HepG2 (cell line): ENCODE measurements around the gene UBE2C. TPM values are rescaled to one million over a fixed set of nuclear protein-coding genes. Genes with fewer than 3 reads are reported as not detected.

Experiments
- ELF4 ChIP-seq: sonication (generic); formaldehyde crosslinking; IDR thresholded peaks from 2 replicates; pipeline ENCODE4 v1.5.0; 2020; ENCODE audit warnings: missing genetic modification reagents, mild to moderate bottlenecking, moderate library complexity, borderline replicate concordance
- MAFK ChIP-seq, 2 experiments: IDR thresholded peaks in 1 of 2; conservative IDR thresholded peaks in 1 of 2; 2 replicates each; pipeline ENCODE4 v1.6.1; 2011; ENCODE audit warnings: improper control_type of control experiment in 2 of 2, low read length in 2 of 2
- NFATC3 ChIP-seq: sonication (generic); formaldehyde crosslinking; IDR thresholded peaks from 2 replicates; pipeline ENCODE4 v1.5.1; 2020; ENCODE audit warnings: mild to moderate bottlenecking, missing genetic modification reagents
- PHF21A ChIP-seq: sonication (generic); formaldehyde crosslinking; IDR thresholded peaks from 2 replicates; pipeline ENCODE4 v1.5.0; 2020; ENCODE audit warnings: mild to moderate bottlenecking, missing genetic modification reagents
- RBM39 ChIP-seq: fragments of 200-400 bp; formaldehyde crosslinking; IDR thresholded peaks from one replicate; pipeline ENCODE4 v1.6.1; 2018; ENCODE audit warnings: antibody characterized with exemption, mild to moderate bottlenecking, low read depth, low read length; ENCODE audit not compliant: poor library complexity, severe bottlenecking
- SYNCRIP ChIP-seq: fragments of 200-400 bp; formaldehyde crosslinking; IDR thresholded peaks from 2 replicates; pipeline ENCODE4 v1.6.1; 2018; ENCODE audit warnings: mild to moderate bottlenecking, low read depth, low read length; ENCODE audit not compliant: insufficient read depth
- TBX2 ChIP-seq: sonication (generic); formaldehyde crosslinking; IDR thresholded peaks from 2 replicates; pipeline ENCODE4 v1.5.0; 2020; ENCODE audit warnings: missing genetic modification reagents, mild to moderate bottlenecking, borderline replicate concordance
- THAP9 ChIP-seq: sonication (generic); formaldehyde crosslinking; IDR thresholded peaks from 2 replicates; pipeline ENCODE4; 2020; ENCODE audit warnings: missing genetic modification reagents, mild to moderate bottlenecking, borderline replicate concordance
- ZFP41 ChIP-seq: sonication (generic); formaldehyde crosslinking; IDR thresholded peaks from 2 replicates; pipeline ENCODE4 v1.4.0; 2020; ENCODE audit warnings: mild to moderate bottlenecking, missing genetic modification reagents, borderline replicate concordance
- ZNF484 ChIP-seq: sonication (generic); formaldehyde crosslinking; IDR thresholded peaks from 2 replicates; pipeline ENCODE4 v1.5.1; 2020; ENCODE audit warnings: mild to moderate bottlenecking, low read depth, missing genetic modification reagents, borderline replicate concordance
- ZNF552 ChIP-seq: sonication (generic); formaldehyde crosslinking; IDR thresholded peaks from 2 replicates; pipeline ENCODE4 v1.9.0; 2022; ENCODE audit warnings: missing genetic modification reagents, mild to moderate bottlenecking, borderline replicate concordance
- ZNF574 ChIP-seq: sonication (generic); formaldehyde crosslinking; IDR thresholded peaks from 2 replicates; pipeline ENCODE4 v1.4.0; 2020; ENCODE audit warnings: missing genetic modification reagents
- polyA plus RNA-seq, 8 experiments: library from polyadenylated mRNA; depleted of rRNA in 3 of 8; stranded (reverse) in 7 of 8; unstranded in 1 of 8; fragments of >200 nt; fragmentation: Illumina TruSeq in 4 of 8; extraction: Trizol in 4 of 8; gene quantifications; 2 replicates each; pipeline versions ENCODE4 v1.2.1 to v1.2.3, GENCODE V29; 2011 to 2016; ENCODE audit warnings: low read depth in 4 of 8, missing spikeins in 1 of 8, mixed read lengths in 1 of 8; ENCODE audit not compliant: insufficient read depth in 1 of 8
- total RNA-seq, 5 experiments: library from RNA; depleted of rRNA; stranded (reverse); fragments of >200 nt; fragmentation: Illumina TruSeq; extraction: Trizol; gene quantifications; 2 replicates each; pipeline ENCODE4 v1.2.3, GENCODE V29; 2016; ENCODE audit warnings: low read depth in 1 of 5
- TF ChIP-seq, protein P1 (sequence below): sonication (generic); formaldehyde crosslinking; IDR thresholded peaks from 2 replicates; pipeline ENCODE4 v1.4.0; 2020; ENCODE audit warnings: mild to moderate bottlenecking, missing genetic modification reagents
- TF ChIP-seq, protein P2 (sequence below): sonication (generic); formaldehyde crosslinking; IDR thresholded peaks from 2 replicates; pipeline ENCODE4 v1.4.0; 2020; ENCODE audit warnings: low read depth, missing genetic modification reagents

Gene UBE2C
- total and polyA plus RNA-seq, 2 of the 13 experiments (the other 11 are each of a cell fraction or from before 2014, with no cell fraction given), result 100 to 123 TPM

DNA sequence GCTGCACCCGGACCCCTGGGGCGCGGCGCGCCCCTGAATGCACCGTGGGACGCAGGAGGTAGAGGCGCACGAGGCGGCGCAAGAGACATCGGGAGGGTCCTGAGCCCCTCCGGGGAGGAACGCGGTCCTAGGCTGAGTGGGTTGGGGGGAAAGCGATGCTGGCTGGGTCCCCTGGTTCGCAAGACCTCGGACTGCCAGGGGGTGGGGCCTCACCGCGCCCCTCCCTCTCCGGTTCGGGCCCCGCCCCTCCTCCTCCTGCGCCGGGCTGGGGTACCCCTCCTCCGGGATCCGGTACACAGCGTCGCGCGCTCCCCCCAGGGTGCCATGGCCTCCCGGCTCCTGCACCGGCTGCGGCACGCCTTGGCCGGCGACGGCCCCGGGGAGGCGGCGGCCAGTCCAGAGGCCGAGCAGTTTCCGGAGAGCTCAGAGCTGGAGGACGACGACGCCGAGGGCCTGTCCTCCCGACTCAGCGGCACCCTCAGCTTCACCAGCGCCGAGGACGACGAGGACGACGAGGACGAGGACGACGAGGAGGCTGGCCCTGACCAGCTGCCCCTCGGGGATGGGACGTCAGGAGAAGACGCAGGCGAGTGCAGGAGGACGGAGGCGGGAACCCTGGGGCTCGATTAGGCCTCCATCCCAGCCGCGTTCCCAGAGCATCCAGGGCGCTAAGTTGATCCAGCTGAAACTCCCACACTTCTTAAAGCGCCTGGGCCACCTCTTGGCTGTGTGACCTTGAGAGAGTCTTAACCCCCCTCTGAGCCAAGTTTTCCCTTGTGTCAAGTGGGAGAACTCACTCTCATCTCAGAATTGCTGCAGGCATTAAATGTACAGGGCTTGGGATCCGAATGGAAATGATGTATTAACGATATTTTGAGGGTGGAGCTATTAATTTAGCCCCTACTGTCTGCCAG lies 21.7 kb downstream of the UBE2C start (continued):
- TF ChIP-seq, protein P1, sequence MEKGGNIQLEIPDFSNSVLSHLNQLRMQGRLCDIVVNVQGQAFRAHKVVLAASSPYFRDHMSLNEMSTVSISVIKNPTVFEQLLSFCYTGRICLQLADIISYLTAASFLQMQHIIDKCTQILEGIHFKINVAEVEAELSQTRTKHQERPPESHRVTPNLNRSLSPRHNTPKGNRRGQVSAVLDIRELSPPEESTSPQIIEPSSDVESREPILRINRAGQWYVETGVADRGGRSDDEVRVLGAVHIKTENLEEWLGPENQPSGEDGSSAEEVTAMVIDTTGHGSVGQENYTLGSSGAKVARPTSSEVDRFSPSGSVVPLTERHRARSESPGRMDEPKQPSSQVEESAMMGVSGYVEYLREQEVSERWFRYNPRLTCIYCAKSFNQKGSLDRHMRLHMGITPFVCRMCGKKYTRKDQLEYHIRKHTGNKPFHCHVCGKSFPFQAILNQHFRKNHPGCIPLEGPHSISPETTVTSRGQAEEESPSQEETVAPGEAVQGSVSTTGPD (CRISPR knock-in tag), result no peak
- TF ChIP-seq TBX2 (CRISPR knock-in tag), result peak; percentile 56; the same call in 1 of the 2 replicates
- no peak for TF ChIP-seq MAFK (conservative IDR thresholded peaks at IDR 0.05 in 1 of 2, IDR thresholded peaks at IDR 0.05 in 1 of 2; ENCODE audit: low read length in 2 of 2)
- TF ChIP-seq PHF21A (CRISPR knock-in tag), result no peak; the same call in 1 of the 2 replicates
- no peak for TF ChIP-seq ZFP41 (CRISPR knock-in tag)
- TF ChIP-seq ELF4, result 0 out of 2 replicates have a peak, but pooled peaks have one; percentile 15
- no peak; the same call in 1 of the 2 replicates for TF ChIP-seq ZNF552
- TF ChIP-seq, protein P2, sequence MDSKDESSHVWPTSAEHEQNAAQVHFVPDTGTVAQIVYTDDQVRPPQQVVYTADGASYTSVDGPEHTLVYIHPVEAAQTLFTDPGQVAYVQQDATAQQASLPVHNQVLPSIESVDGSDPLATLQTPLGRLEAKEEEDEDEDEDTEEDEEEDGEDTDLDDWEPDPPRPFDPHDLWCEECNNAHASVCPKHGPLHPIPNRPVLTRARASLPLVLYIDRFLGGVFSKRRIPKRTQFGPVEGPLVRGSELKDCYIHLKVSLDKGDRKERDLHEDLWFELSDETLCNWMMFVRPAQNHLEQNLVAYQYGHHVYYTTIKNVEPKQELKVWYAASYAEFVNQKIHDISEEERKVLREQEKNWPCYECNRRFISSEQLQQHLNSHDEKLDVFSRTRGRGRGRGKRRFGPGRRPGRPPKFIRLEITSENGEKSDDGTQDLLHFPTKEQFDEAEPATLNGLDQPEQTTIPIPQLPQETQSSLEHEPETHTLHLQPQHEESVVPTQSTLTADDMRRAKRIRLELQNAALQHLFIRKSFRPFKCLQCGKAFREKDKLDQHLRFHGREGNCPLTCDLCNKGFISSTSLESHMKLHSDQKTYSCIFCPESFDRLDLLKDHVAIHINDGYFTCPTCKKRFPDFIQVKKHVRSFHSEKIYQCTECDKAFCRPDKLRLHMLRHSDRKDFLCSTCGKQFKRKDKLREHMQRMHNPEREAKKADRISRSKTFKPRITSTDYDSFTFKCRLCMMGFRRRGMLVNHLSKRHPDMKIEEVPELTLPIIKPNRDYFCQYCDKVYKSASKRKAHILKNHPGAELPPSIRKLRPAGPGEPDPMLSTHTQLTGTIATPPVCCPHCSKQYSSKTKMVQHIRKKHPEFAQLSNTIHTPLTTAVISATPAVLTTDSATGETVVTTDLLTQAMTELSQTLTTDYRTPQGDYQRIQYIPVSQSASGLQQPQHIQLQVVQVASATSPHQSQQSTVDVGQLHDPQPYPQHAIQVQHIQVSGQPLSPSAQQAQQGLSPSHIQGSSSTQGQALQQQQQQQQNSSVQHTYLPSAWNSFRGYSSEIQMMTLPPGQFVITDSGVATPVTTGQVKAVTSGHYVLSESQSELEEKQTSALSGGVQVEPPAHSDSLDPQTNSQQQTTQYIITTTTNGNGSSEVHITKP, result 0 out of 2 replicates have a peak, but pooled peaks have one; percentile 33
- peak; percentile 58; the same call in 1 of the 2 replicates for TF ChIP-seq ZNF574
- peak; percentile 94 for TF ChIP-seq RBM39
- TF ChIP-seq THAP9, result peak; percentile 15; the same call in 1 of the 2 replicates
- TF ChIP-seq ZNF484 (CRISPR knock-in tag), result no peak
- no peak for TF ChIP-seq SYNCRIP
- no peak for TF ChIP-seq NFATC3
